Measurements from ENCODE around the gene GPHN.

- TF ChIP-seq CTCF (IDR thresholded peaks at IDR 0.05) (no peak), POLR2AphosphoS5 (IDR thresholded peaks at IDR 0.05) (no peak), POLR2A (IDR thresholded peaks at IDR 0.05; ENCODE audit: low read depth) (no peak)
Measured at GRCh38 chr14:67002994-67003753, 495.2 kb downstream of the GPHN start.

Data from esophagus muscularis mucosa (tissue), 3 donors.